ENCODE data around the gene CEP72.

Gene CEP72

GRCh38 chr5:643351-643801 lies 31.2 kb downstream of the CEP72 start:
- Histone ChIP-seq H3K27me3 (ENCODE audit: control insufficient read depth in 1 of 2, insufficient read depth in 2 of 2, low read length in 2 of 2) (no peaks in the 10 kb centered on the region), H3K4me1 (ENCODE audit: insufficient read depth, low read length) (no peaks in the 10 kb centered on the region), H3K9ac (ENCODE audit: low read length) (no peak overlapping the region), H3K4me3 (ENCODE audit: low read depth in 1 of 2, low read length in 2 of 2) (no peak overlapping the region), H3K36me3 (ENCODE audit: insufficient read depth, low read length) (peaks cover 12% of the 10 kb centered on the region), H3K9me3 (ENCODE audit: low read length) (no peaks in the 10 kb centered on the region), H3K27ac (ENCODE audit: low read depth, low read length) (no peak overlapping the region)

- no peaks in the 10 kb centered on the region for H3K4me1 ChIP-seq (ENCODE audit: insufficient read depth, low read length)
- H3K4me3 ChIP-seq (ENCODE audit: low read depth in 1 of 2, low read length in 2 of 2) = no peak overlapping the region
- H3K27me3 ChIP-seq (ENCODE audit: control insufficient read depth in 1 of 2, insufficient read depth in 2 of 2, low read length in 2 of 2) = no peaks in the 10 kb centered on the region
- no peak overlapping the region for H3K27ac ChIP-seq (ENCODE audit: low read depth, low read length)
- H3K36me3 ChIP-seq (ENCODE audit: insufficient read depth, low read length) = peaks cover 12% of the 10 kb centered on the region
- H3K9ac ChIP-seq (ENCODE audit: low read length) = no peak overlapping the region
- H3K9me3 ChIP-seq (ENCODE audit: low read length) = no peaks in the 10 kb centered on the region
Observed at GRCh38 chr5:643811-644271, 31.7 kb downstream of the CEP72 start.

- H3K4me1 ChIP-seq (ENCODE audit: insufficient read depth, low read length) = no peaks in the 10 kb centered on the region
- peaks cover 12% of the 10 kb centered on the region for H3K36me3 ChIP-seq (ENCODE audit: insufficient read depth, low read length)
- H3K27ac ChIP-seq (ENCODE audit: low read depth, low read length) = no peak overlapping the region
- H3K9me3 ChIP-seq (ENCODE audit: low read length) = no peaks in the 10 kb centered on the region
- no peak overlapping the region for H3K9ac ChIP-seq (ENCODE audit: low read length)
- H3K4me3 ChIP-seq (ENCODE audit: low read depth in 1 of 2, low read length in 2 of 2) = no peak overlapping the region
- H3K27me3 ChIP-seq (ENCODE audit: control insufficient read depth in 1 of 2, insufficient read depth in 2 of 2, low read length in 2 of 2) = no peaks in the 10 kb centered on the region
Observed at GRCh38 chr5:644509-644908, 32.4 kb downstream of the CEP72 start.

GRCh38 chr5:644971-645370 lies 32.8 kb downstream of the CEP72 start:
- no peaks in the 10 kb centered on the region for H3K27me3 ChIP-seq (ENCODE audit: control insufficient read depth in 1 of 2, insufficient read depth in 2 of 2, low read length in 2 of 2)
- H3K27ac ChIP-seq (ENCODE audit: low read depth, low read length) = no peak overlapping the region
- H3K4me1 ChIP-seq (ENCODE audit: insufficient read depth, low read length) = no peaks in the 10 kb centered on the region
- H3K9ac ChIP-seq (ENCODE audit: low read length) = no peak overlapping the region
- H3K4me3 ChIP-seq (ENCODE audit: low read depth in 1 of 2, low read length in 2 of 2) = no peak overlapping the region
- H3K9me3 ChIP-seq (ENCODE audit: low read length) = no peaks in the 10 kb centered on the region
- H3K36me3 ChIP-seq (ENCODE audit: insufficient read depth, low read length) = peaks cover 12% of the 10 kb centered on the region

- no peak overlapping the region for H3K9ac ChIP-seq (ENCODE audit: low read length)
- H3K27me3 ChIP-seq (ENCODE audit: control insufficient read depth in 1 of 2, insufficient read depth in 2 of 2, low read length in 2 of 2) = no peaks in the 10 kb centered on the region
- H3K4me1 ChIP-seq (ENCODE audit: insufficient read depth, low read length) = no peaks in the 10 kb centered on the region
- H3K36me3 ChIP-seq (ENCODE audit: insufficient read depth, low read length) = peaks cover 12% of the 10 kb centered on the region
- no peak overlapping the region for H3K27ac ChIP-seq (ENCODE audit: low read depth, low read length)
- H3K4me3 ChIP-seq (ENCODE audit: low read depth in 1 of 2, low read length in 2 of 2) = no peak overlapping the region
- H3K9me3 ChIP-seq (ENCODE audit: low read length) = no peaks in the 10 kb centered on the region
Observed at GRCh38 chr5:645421-645820, 33.3 kb downstream of the CEP72 start.

GRCh38 chr5:646396-647201 lies 34.5 kb downstream of the CEP72 start:
- Histone ChIP-seq H3K27me3 (ENCODE audit: control insufficient read depth in 1 of 2, insufficient read depth in 2 of 2, low read length in 2 of 2) (no peaks in the 10 kb centered on the region), H3K27ac (ENCODE audit: low read depth, low read length) (no peak overlapping the region), H3K9ac (ENCODE audit: low read length) (no peak overlapping the region), H3K4me3 (ENCODE audit: low read depth in 1 of 2, low read length in 2 of 2) (no peak overlapping the region), H3K4me1 (ENCODE audit: insufficient read depth, low read length) (no peaks in the 10 kb centered on the region), H3K36me3 (ENCODE audit: insufficient read depth, low read length) (peaks cover 12% of the 10 kb centered on the region), H3K9me3 (ENCODE audit: low read length) (no peaks in the 10 kb centered on the region)

GRCh38 chr5:647311-647710 lies 35.2 kb downstream of the CEP72 start:
- H3K36me3 ChIP-seq (ENCODE audit: insufficient read depth, low read length) = peaks cover 12% of the 10 kb centered on the region
- no peaks in the 10 kb centered on the region for H3K9me3 ChIP-seq (ENCODE audit: low read length)
- H3K9ac ChIP-seq (ENCODE audit: low read length) = no peak overlapping the region

GRCh38 chr5:647727-648126 lies 35.6 kb downstream of the CEP72 start:
- Histone ChIP-seq H3K4me3 (ENCODE audit: low read depth in 1 of 2, low read length in 2 of 2) (no peak overlapping the region), H3K9me3 (ENCODE audit: low read length) (no peaks in the 10 kb centered on the region), H3K4me1 (ENCODE audit: insufficient read depth, low read length) (no peaks in the 10 kb centered on the region), H3K27me3 (ENCODE audit: control insufficient read depth in 1 of 2, insufficient read depth in 2 of 2, low read length in 2 of 2) (no peaks in the 10 kb centered on the region), H3K36me3 (ENCODE audit: insufficient read depth, low read length) (peaks cover 12% of the 10 kb centered on the region), H3K9ac (ENCODE audit: low read length) (no peak overlapping the region), H3K27ac (ENCODE audit: low read depth, low read length) (no peak overlapping the region)

More at GRCh38 chr5:647311-647710, 35.2 kb downstream of the CEP72 start:
- no peak overlapping the region for H3K4me3 ChIP-seq (ENCODE audit: low read depth in 1 of 2, low read length in 2 of 2)
- H3K4me1 ChIP-seq (ENCODE audit: insufficient read depth, low read length) = no peaks in the 10 kb centered on the region
- H3K27me3 ChIP-seq (ENCODE audit: control insufficient read depth in 1 of 2, insufficient read depth in 2 of 2, low read length in 2 of 2) = no peaks in the 10 kb centered on the region
- H3K27ac ChIP-seq (ENCODE audit: low read depth, low read length) = no peak overlapping the region

- H3K27ac ChIP-seq (ENCODE audit: low read depth, low read length) = no peak overlapping the region
- no peaks in the 10 kb centered on the region for H3K9me3 ChIP-seq (ENCODE audit: low read length)
Observed at GRCh38 chr5:651296-652022, 39.3 kb downstream of the CEP72 start.

GRCh38 chr5:652023-652515 lies 39.9 kb downstream of the CEP72 start:
- Histone ChIP-seq H3K4me3 (ENCODE audit: low read depth in 1 of 2, low read length in 2 of 2) (no peak overlapping the region), H3K9ac (ENCODE audit: low read length) (no peak overlapping the region), H3K27me3 (ENCODE audit: control insufficient read depth in 1 of 2, insufficient read depth in 2 of 2, low read length in 2 of 2) (no peaks in the 10 kb centered on the region), H3K4me1 (ENCODE audit: insufficient read depth, low read length) (no peaks in the 10 kb centered on the region), H3K27ac (ENCODE audit: low read depth, low read length) (no peak overlapping the region), H3K9me3 (ENCODE audit: low read length) (no peaks in the 10 kb centered on the region), H3K36me3 (ENCODE audit: insufficient read depth, low read length) (peaks cover 6% of the 10 kb centered on the region)

More at GRCh38 chr5:651296-652022, 39.3 kb downstream of the CEP72 start:
- no peaks in the 10 kb centered on the region for H3K27me3 ChIP-seq (ENCODE audit: control insufficient read depth in 1 of 2, insufficient read depth in 2 of 2, low read length in 2 of 2)
- peaks cover 12% of the 10 kb centered on the region for H3K36me3 ChIP-seq (ENCODE audit: insufficient read depth, low read length)
- H3K4me1 ChIP-seq (ENCODE audit: insufficient read depth, low read length) = no peaks in the 10 kb centered on the region
- H3K9ac ChIP-seq (ENCODE audit: low read length) = no peak overlapping the region
- no peak overlapping the region for H3K4me3 ChIP-seq (ENCODE audit: low read depth in 1 of 2, low read length in 2 of 2)

GRCh38 chr5:652773-653350 lies 40.7 kb downstream of the CEP72 start:
- Histone ChIP-seq H3K9me3 (ENCODE audit: low read length) (no peaks in the 10 kb centered on the region), H3K27ac (ENCODE audit: low read depth, low read length) (no peak overlapping the region), H3K4me3 (ENCODE audit: low read depth in 1 of 2, low read length in 2 of 2) (no peak overlapping the region), H3K4me1 (ENCODE audit: insufficient read depth, low read length) (no peaks in the 10 kb centered on the region), H3K36me3 (ENCODE audit: insufficient read depth, low read length) (peaks cover 5% of the 10 kb centered on the region), H3K9ac (ENCODE audit: low read length) (no peak overlapping the region), H3K27me3 (ENCODE audit: control insufficient read depth in 1 of 2, insufficient read depth in 2 of 2, low read length in 2 of 2) (no peaks in the 10 kb centered on the region)

Data from muscle layer of colon (tissue), 2 donors.